ENCODE data around the gene CCDC180.

Gene CCDC180

DNA sequence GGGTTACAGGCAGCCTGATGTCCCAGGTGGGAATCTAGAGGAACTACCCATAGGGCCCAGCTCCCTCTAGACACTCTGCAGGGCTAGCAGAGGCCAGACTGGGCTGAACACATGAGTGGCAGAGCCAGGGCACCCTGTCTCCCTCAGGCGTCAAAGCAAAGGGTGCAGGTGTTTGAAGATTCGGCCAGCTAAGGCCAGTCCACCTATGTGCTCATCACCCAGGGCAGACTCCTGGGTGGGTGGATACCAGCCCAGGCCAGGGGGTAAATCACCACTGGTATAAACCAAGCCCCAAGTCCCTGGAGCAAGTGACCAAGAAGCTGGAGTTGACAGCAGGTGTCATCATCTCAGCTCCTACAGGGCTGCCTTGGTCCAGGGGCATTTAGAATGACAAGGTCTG is 3.4 kb downstream of the CCDC180 start:
- H3K4me3 ChIP-seq (replicated peaks; ENCODE audit: low read depth, low read length): no peak overlapping the region
- TF ChIP-seq CTCF (IDR thresholded peaks at IDR 0.05; ENCODE audit: low read length, missing control alignments): no peak
- DNase-seq (ENCODE audit: low read depth): no peak

GRCh38 chr9:97311798-97312500 is 4.5 kb downstream of the CCDC180 start:
- no peak for TF ChIP-seq CTCF (IDR thresholded peaks at IDR 0.05; ENCODE audit: low read length, missing control alignments)
- no peak overlapping the region for H3K4me3 ChIP-seq (replicated peaks; ENCODE audit: low read depth, low read length)
- no peak for DNase-seq (ENCODE audit: low read depth)

- no peak for DNase-seq (ENCODE audit: low read depth)
- H3K4me3 ChIP-seq (replicated peaks; ENCODE audit: low read depth, low read length): no peak overlapping the region
- TF ChIP-seq CTCF (IDR thresholded peaks at IDR 0.05; ENCODE audit: low read length, missing control alignments): no peak
Measured at GRCh38 chr9:97312556-97312955, 5.1 kb downstream of the CCDC180 start.

DNA sequence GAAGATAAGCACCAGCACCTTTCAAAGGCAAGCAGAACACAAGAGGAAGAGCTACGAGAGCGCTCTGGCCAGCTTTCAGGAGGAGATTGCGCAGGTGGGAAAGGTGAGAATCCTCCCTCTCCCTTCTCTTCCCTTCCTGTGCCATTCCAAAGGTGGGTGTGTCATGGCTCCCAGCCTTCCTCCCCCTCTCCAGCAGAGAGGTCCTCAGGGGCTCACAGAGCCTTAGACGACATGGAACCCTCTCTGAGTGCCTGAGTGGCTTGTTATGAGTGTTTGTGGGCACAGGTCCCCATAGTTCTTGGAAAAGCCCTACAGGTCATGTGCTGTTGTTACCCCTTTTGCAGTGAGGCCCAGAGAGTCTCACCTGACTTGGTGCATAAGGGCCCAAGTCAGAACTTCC is 5.8 kb downstream of the CCDC180 start:
- no peak for DNase-seq (ENCODE audit: low read depth)
- no peak overlapping the region for H3K4me3 ChIP-seq (replicated peaks; ENCODE audit: low read depth, low read length)
- TF ChIP-seq CTCF (IDR thresholded peaks at IDR 0.05; ENCODE audit: low read length, missing control alignments): no peak

DNA sequence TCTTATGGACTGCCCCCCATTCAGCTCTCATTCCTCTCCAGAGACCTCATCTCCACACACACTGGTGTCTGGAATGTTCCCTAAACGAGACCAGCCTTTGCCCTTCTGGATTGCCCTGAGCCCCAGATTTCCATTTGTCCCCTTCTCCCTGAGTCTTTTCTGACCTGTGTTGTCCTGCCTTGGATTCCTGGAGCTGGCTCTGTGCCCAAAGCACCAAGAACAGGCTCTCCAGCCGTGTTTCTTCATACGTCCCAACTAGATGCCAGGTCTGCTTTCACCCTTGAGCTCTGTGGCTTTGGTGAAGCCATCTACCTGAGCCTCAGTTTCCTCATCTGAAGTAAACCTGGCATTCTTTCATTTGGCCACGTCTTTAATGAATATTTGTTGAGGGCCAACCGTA is 6.3 kb downstream of the CCDC180 start:
- no peak for TF ChIP-seq CTCF (IDR thresholded peaks at IDR 0.05; ENCODE audit: low read length, missing control alignments)
- no peak for DNase-seq (ENCODE audit: low read depth)
- H3K4me3 ChIP-seq (replicated peaks; ENCODE audit: low read depth, low read length): no peak overlapping the region

GRCh38 chr9:97314503-97314902 is 7.0 kb downstream of the CCDC180 start:
- no peak overlapping the region for H3K4me3 ChIP-seq (replicated peaks; ENCODE audit: low read depth, low read length)
- no peak for DNase-seq (ENCODE audit: low read depth)
- TF ChIP-seq CTCF (IDR thresholded peaks at IDR 0.05; ENCODE audit: low read length, missing control alignments): no peak

DNA sequence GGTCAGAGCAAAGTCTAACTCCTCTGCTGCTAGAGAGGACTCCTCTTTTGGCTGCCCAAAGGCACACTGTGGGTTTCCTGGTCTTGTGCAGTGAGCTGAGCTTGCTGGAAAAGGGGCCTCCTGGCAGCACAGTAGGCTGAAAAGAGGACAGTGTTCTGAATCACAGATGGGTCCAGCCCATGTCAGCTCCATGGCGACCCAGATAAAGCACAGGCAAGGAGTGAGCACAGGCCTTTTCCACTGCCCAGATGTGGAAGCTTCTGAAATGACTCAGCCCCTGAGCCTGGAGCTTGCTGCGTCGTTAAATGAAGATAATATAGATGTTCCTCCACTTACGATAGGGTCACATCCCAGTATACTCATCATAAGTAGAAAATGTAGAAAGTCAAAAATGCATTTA is 8.1 kb downstream of the CCDC180 start:
- no peak overlapping the region for H3K4me3 ChIP-seq (replicated peaks; ENCODE audit: low read depth, low read length)
- DNase-seq (ENCODE audit: low read depth): peak; percentile 36
- no peak for TF ChIP-seq CTCF (IDR thresholded peaks at IDR 0.05; ENCODE audit: low read length, missing control alignments)
